Heart left ventricle (tissue), 16 donors: Measurements from ENCODE around the gene RTEL1. TPM values are rescaled to one million over a fixed set of nuclear protein-coding genes. Genes with fewer than 3 reads are reported as not detected.

ENCODE experiments used
- ATAC-seq, 4 donors: fragments of 200-7000 bp; cut with Tn5 transposase; one replicate each; pipeline ENCODE4 v1.9.1; 2020 to 2022; ENCODE audit warnings: moderate library complexity in 4 of 4, mild to moderate bottlenecking in 3 of 4, moderate number of reproducible peaks in 1 of 4
- DNase-seq, 5 donors: peaks; one replicate each; pipeline ENCODE4 v3.0.0-alpha.2; 2020
- H3K27ac ChIP-seq, 12 donors: fragments of 200-600 bp; sonication (generic) in 4 of 12; one replicate each; pipeline versions ENCODE4 v1.5.0 to v1.8.0; 2016 to 2022; ENCODE audit warnings: mild to moderate bottlenecking in 2 of 12
- H3K27me3 ChIP-seq, 9 donors: fragments of 200-600 bp; sonication (generic) in 2 of 9; one replicate each; pipeline versions ENCODE4 v1.5.1 to v1.8.0; 2016 to 2022; ENCODE audit warnings: mild to moderate bottlenecking in 3 of 9
- H3K36me3 ChIP-seq, 9 donors: fragments of 200-600 bp; sonication (generic) in 2 of 9; one replicate each; pipeline versions ENCODE4 v1.5.0 to v1.8.0; 2018 to 2022; ENCODE audit warnings: mild to moderate bottlenecking in 2 of 9
- H3K4me1 ChIP-seq, 12 donors: fragments of 200-600 bp; sonication (generic) in 4 of 12; one replicate each; pipeline versions ENCODE4 v1.5.0 to v1.8.0; 2016 to 2022; ENCODE audit warnings: mild to moderate bottlenecking in 3 of 12
- H3K4me3 ChIP-seq, 12 donors: fragments of 200-600 bp; sonication (generic) in 4 of 12; one replicate each; pipeline versions ENCODE4 v1.5.0 to v1.8.0; 2017 to 2022; ENCODE audit warnings: mild to moderate bottlenecking in 9 of 12, moderate library complexity in 4 of 12
- H3K9me3 ChIP-seq, 12 donors: fragments of 200-600 bp; sonication (generic) in 4 of 12; one replicate each; pipeline versions ENCODE4 v1.5.0 to v1.8.0; 2016 to 2022; ENCODE audit warnings: mild to moderate bottlenecking in 1 of 12
- CTCF ChIP-seq, 12 donors: fragments of 200-600 bp; sonication (generic) in 4 of 12; IDR thresholded peaks; one replicate each; pipeline versions ENCODE4 v1.5.0 to v1.8.0; 2018 to 2022; ENCODE audit warnings: antibody characterized with exemption in 12 of 12, mild to moderate bottlenecking in 5 of 12
- POLR2A ChIP-seq, 2 donors: fragments of 450-650 bp; IDR thresholded peaks; one replicate each; pipeline ENCODE4 v1.6.1; 2017; ENCODE audit warnings: antibody characterized with exemption in 2 of 2, mild to moderate bottlenecking in 2 of 2, moderate library complexity in 2 of 2
- WGBS, 4 donors: extraction: QIAGEN DNeasy Blood & Tissue Kit in 2 of 4; methylation state at CpG; one replicate each; pipeline versions ENCODE4 v1.1.5 to v1.1.7; 2013 to 2018; 5-methylcytosine and 5-hydroxymethylcytosine counted together
- intact Hi-C, 10 donors: fragments of 100-400 bp; cut with DNase I; formaldehyde crosslinking; loops; one replicate each; pipeline versions ENCODE4 v1.11.1 to v1.14.2; 2022
- polyA plus RNA-seq, 2 donors: library from polyadenylated mRNA; stranded (reverse); fragments of 200-250 nt; gene quantifications; one replicate each; pipeline ENCODE4 v1.2.3, GENCODE V29; 2013
- total RNA-seq, 9 donors: library from RNA; depleted of rRNA in 2 of 9; stranded (reverse); fragments of >200 nt in 2 of 9; fragmentation: NEBNext Ultra II Directional in 3 of 9; extraction: Animal tissue kit (Norgen Biotek cat#: 25700) in 3 of 9; gene quantifications; one replicate each; pipeline versions ENCODE4 v1.1.0 to v1.2.4, GENCODE V29; 2016 to 2023
- donor health status: ischemic (EF 13 %, LVEDD 7.1; RV severe dilation, severe dysfunction).
- donor health status: healthy with polysubstance abuse.
- donor health status: DM: no; HTN: yes; CAD: no.
- donor health status: DM: no; HTN: no; CAD: no.
- donor health status: ischemic (EF 25% LVEDD 6.9; RV normal size, moderate dysfunction).
- donor health status: ischemic (EF 25% LVEDD 5.7; RV mildly dilated, moderate dysfunction).
- donor health status: healthy.
- donor health status: DM: yes; HTN: yes; CAD: no.
- donor health status: ischemic (EF 35%, LVEDD 5.7; RV mildly dilated, moderate dysfunction).
- donor health status: nonischemic (EF 11% LVEDD 7.7; RV severe dilation, severe dysfunction).
- donor health status: DM: yes; HTN: yes; CAD: no.
- donor health status: PGD.
- donor health status: ischemic (EF 29% LVEDD 5.4; RV normal size, mild dysfunction).
- donor health status: nonischemic (EF 23%, LVEDD 6.1; RV moderate dilation, normal function).

RTEL1 gene
- total and polyA plus RNA-seq, 11 donors, result 3.0 to 17.8 (median 9.6) TPM

GRCh38 chr20:63737695-63737944 is 79.5 kb downstream of the RTEL1 start:
- Histone ChIP-seq H3K36me3 (peaks cover 0 to 44% (median 34%) of the 10 kb centered on the region in 9 donors), H3K27ac (peak overlapping the region in 2 of 12 donors; percentile 5 to 79), H3K9me3 (no peaks in the 10 kb centered on the region), H3K4me1 (peaks cover 9 to 46% (median 35%) of the 10 kb centered on the region in 12 donors), H3K27me3 (no peaks in the 10 kb centered on the region), H3K4me3 (peak overlapping the region in 9 of 12 donors; percentile 2 to 95 (median 28))
- intact Hi-C loops, result loop anchor here in 2 of 10 donors (5.0 to 10.0 kb wide), 2 partner anchors 63 to 80 kb away; partner anchors contain the start of gene RTEL1 (in 1 of the 2)
- no peak for TF ChIP-seq POLR2A (IDR thresholded peaks at IDR 0.05)
- no peak for ATAC-seq
- DNase-seq, result peak in 1 of 5 donors; percentile 67
- WGBS, 4 donors, result 6 to 23% (median 17%) methylated on average over 13 to 26 of the region's 26 CpGs; no CpG with 5 or more reads in 1 of the 4 donors

- Histone ChIP-seq H3K4me3 (peak overlapping the region in 10 of 12 donors; percentile 16 to 95 (median 68)), H3K4me1 (peaks cover 9 to 46% (median 35%) of the 10 kb centered on the region in 12 donors), H3K36me3 (peaks cover 0 to 48% (median 38%) of the 10 kb centered on the region in 9 donors), H3K27me3 (no peaks in the 10 kb centered on the region), H3K27ac (peak overlapping the region in 8 of 12 donors; percentile 90 to 100 (median 96)), H3K9me3 (no peaks in the 10 kb centered on the region)
- DNase-seq, result peak in 1 of 5 donors; percentile 30
- 25 to 46% (median 37%) methylated on average over 12 to 43 of the region's 43 CpGs for WGBS, 4 donors
- TF ChIP-seq POLR2A (IDR thresholded peaks at IDR 0.05) (no peak), CTCF (IDR thresholded peaks at IDR 0.05) (no peak)
- no peak for ATAC-seq
- intact Hi-C loops, result loop anchor here in 2 of 10 donors (5.0 to 10.0 kb wide), 2 partner anchors 63 to 81 kb away; partner anchors contain the start of gene RTEL1 (in 1 of the 2)
These were observed 80.0 kb downstream of the RTEL1 start for GRCh38 chr20:63737945-63738686.

GRCh38 chr20:63738687-63739129 is 80.6 kb downstream of the RTEL1 start:
- peak; percentile 17 to 50 (median 38) for ATAC-seq
- intact Hi-C loops, result loop anchor here in 2 of 10 donors (5.0 to 10.0 kb wide), 2 partner anchors 64 to 81 kb away; partner anchors contain the start of gene RTEL1 (in 1 of the 2)
- Histone ChIP-seq H3K4me1 (peaks cover 9 to 46% (median 35%) of the 10 kb centered on the region in 12 donors), H3K27ac (peak overlapping the region; percentile 87 to 100 (median 96)), H3K36me3 (peaks cover 0 to 48% (median 38%) of the 10 kb centered on the region in 9 donors), H3K27me3 (no peaks in the 10 kb centered on the region), H3K9me3 (no peaks in the 10 kb centered on the region), H3K4me3 (peak overlapping the region; percentile 22 to 95 (median 65))
- 12 to 48% (median 19%) methylated on average over 5 to 26 of the region's 26 CpGs for WGBS, 4 donors
- DNase-seq, result peak; percentile 75 to 87 (median 80)
- TF ChIP-seq POLR2A (IDR thresholded peaks at IDR 0.05) (no peak), CTCF (IDR thresholded peaks at IDR 0.05) (no peak)

- ATAC-seq, result peak; percentile 50 to 73 (median 63)
- TF ChIP-seq CTCF (IDR thresholded peaks at IDR 0.05) (no peak), POLR2A (IDR thresholded peaks at IDR 0.05) (no peak)
- Histone ChIP-seq H3K4me1 (peaks cover 9 to 46% (median 35%) of the 10 kb centered on the region in 12 donors), H3K9me3 (no peaks in the 10 kb centered on the region), H3K4me3 (peak within 1 kb of the TSS; percentile 51 to 95 (median 68)), H3K27ac (peak within 1 kb of the TSS; percentile 87 to 100 (median 96)), H3K27me3 (no peaks in the 10 kb centered on the region), H3K36me3 (peaks cover 0 to 48% (median 38%) of the 10 kb centered on the region in 9 donors)
- intact Hi-C loops, result loop anchor here in 2 of 10 donors (5.0 to 10.0 kb wide), 3 partner anchors 65 to 88 kb away; partner anchors contain the start of gene RTEL1 (in 1 of the 2)
- WGBS, 4 donors, result 0 to 4% (median 1%) methylated on average over 3 to 136 of the region's 136 CpGs
- peak; percentile 81 to 92 (median 87) for DNase-seq
These were observed 81.3 kb downstream of the RTEL1 start, which contains the start of gene SLC2A4RG for GRCh38 chr20:63739130-63740069. TSS of gene SLC2A4RG (plus strand) at chr20:63739776. CDS start at chr20:63739913, 137 bp downstream.
